ENCODE measurements around the gene SPC25. TPM values are rescaled to one million over a fixed set of nuclear protein-coding genes. Genes with fewer than 3 reads are reported as not detected.

The SPC25 gene
- total RNA-seq, 1 donor from 2014 or later = 4.4 TPM

DNA sequence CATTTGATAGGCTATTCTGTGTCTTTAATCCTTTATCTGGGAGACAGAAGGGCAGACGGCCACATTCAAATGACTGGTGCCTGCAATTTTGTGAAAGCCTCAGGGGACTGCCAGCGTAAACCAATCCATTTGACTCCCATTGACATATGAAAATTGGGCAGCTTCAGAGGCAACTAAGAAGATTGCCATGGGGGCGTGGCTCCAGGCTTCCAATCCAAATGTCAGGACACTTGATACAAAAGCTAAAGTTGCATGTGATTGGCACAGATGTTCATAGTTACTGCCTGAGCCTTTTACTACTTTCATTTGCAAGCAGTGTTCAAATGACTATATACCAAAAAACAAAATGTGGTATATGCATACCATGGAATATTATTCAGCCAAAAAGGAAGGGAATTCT is 42.0 kb downstream of the SPC25 start:
- DNase-seq (ENCODE audit: low read depth, low spot score) = no peak

DNA sequence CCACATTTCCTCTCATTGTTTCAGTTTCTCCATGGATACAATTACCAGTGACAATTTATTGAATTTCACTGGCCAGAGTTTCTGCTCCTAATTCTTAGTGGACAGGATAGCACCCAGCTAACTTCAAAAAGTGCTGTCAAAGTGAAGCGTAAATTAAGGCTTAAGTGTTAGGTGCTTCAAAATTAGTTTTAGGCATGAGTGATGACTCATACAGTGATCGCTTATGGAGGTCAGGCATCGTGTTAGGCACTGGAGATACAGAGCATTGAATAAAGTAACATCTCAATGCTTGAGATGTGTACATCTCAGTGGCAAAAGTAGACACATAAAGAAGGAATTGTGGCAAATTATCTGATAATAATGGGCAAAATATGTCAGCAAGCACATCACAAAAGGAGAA is 47.0 kb downstream of the SPC25 start:
- DNase-seq (ENCODE audit: low read depth, low spot score) = no peak

DNA sequence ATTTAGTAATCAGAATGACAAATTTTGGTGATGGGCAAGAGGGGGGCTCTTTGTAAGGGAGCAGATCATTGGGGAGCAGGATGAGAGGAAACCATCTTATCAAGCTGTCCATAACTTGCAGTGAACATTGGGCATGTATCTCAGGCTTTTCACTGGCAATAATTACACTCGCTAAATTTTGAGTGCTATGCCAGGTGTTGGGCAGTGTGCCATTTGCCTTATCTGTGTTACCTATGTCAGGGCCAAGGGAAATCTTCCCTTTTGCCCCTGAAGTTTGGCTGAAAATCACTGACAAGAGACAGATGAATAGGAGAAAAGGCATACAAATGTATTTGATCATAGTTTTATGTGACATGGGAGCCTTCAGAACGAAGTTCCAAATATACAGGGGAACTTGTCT is 48.8 kb downstream of the SPC25 start:
- DNase-seq (ENCODE audit: low read depth, low spot score) = no peak

DNA sequence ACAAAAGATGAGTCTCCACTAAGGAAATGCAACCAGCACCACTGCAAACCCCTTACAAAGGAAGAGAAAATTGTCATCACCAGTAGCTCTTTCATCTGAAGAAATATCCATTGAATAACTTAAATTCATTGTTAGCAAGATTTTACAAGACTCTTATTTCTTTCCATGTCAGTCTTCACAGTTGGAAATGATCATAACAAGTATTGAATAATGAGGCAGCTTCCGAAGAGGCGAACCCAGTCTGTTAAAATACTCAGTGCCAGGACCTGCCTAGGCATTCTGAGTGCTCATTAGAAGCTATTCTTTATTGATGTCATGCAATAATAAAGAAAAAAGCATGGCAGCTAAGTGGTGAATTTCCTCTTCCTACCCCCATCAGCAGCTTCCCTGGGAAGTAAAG is 54.3 kb downstream of the SPC25 start:
- DNase-seq (ENCODE audit: low read depth, low spot score) = no peak

DNA sequence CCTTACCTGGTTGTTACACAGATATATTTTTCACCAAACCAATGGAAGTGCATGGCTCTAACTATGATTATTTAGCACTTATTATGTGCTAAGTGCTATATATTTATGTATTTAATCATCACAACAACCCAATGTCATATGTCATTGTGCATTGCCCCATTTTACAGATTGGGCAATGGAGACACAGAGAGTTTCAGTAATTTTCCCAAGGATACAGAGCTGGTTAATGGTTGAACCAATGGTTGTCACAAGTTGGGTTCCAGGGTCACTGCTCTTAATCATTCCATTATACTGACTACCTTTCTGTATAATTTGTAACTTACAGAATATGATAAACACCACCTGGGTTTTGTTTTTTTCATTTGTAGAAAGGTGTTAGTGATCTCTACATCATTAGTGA is 58.6 kb downstream of the SPC25 start:
- DNase-seq (ENCODE audit: low read depth, low spot score) = no peak

DNA sequence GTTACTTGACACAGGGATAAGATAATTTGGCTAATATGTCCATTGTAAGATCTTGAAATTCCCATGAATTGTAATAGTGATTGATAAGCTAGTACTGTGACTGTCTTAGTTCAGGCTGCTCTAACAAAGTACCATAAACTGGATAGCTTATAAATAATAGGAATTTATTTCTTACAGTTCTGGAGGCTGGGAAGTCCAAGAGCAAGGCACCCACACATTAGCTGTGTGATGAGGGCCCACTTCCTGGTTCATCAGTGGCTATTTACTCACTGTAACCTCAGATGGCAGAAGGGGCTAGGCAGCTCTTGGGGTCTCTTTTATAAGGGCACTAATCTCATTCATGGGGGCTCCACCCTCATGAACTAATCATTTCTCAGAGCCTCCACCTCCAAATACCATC is 59.3 kb downstream of the SPC25 start:
- no peak for DNase-seq (ENCODE audit: low read depth, low spot score)

DNA sequence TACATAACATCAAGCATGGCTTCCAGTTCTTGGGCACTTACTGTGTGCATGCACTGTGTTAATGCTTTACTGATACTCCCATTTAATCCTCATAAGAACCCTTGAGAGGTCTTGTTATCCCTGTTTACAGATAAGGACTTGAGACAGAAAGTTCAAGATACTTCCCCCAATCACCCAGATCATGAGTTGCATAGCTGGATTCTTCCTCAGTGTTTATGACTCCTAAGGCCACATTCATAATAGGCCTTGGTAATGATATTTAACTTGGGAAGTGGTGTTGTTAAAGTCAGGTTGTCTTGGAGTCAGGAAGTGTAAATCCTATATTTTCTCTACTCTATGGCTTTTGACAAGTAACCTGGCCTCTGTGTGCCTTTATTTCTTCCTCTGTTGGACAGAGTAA is 65.1 kb downstream of the SPC25 start:
- DNase-seq (ENCODE audit: low read depth, low spot score) = no peak

DNA sequence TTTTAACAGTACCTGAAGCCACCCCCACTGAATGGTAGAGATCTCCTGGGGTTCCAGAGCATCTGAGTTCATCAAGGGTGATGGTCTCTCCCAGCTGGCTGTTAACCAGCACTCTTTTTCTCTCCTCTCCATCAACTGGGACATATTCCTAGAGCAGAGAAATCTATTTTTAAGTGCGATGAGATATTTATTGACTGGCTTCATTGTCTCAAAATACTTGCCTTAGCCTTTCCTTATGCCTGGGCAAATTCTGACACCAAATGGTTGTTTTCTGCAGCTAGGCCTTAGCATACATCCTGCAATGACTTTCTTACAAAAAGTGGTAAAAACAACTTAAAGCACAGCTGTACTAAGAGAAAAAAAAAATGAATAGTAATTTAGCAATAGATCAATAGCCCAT is 68.2 kb downstream of the SPC25 start:
- no peak for DNase-seq (ENCODE audit: low read depth, low spot score)

DNA sequence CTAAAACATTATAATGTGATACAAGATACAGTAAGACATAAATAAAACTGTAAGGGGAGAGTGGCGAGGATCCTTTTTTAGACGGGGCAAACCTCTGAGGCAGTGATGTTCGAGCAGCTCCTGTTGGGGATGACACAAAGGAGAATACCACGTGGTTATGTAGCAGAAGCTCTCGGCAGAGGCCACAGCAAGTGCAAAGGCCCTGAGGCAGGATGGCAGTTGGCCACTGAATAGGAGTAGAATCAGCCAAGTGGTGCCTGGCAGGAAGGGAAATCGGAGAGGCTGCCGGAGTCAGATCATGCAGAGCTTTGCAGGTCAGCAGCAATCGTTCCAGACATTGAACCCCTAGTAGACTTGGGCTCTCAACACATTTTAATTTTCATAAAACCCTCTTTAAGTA is 68.7 kb downstream of the SPC25 start:
- no peak for DNase-seq (ENCODE audit: low read depth, low spot score)

Other genes starting within 250 kb of the SPC25 start
- gene NOSTRIN, start 87.8 kb downstream of the SPC25 start, total RNA-seq = 0.07 and 1.4 TPM in 2 replicates
- gene G6PC2, start 10.9 kb upstream of the SPC25 start, total RNA-seq = not detected in 2 replicates
- gene ABCB11, start 140.9 kb upstream of the SPC25 start, total RNA-seq = 0.26 and 0.74 TPM in 2 replicates
- 0.40 and 1.2 TPM in 2 replicates for gene DHRS9, start 179.1 kb upstream of the SPC25 start, total RNA-seq